Heart right ventricle (tissue), 16 donors: ENCODE data around the gene AP5S1. TPM values are rescaled to one million over a fixed set of nuclear protein-coding genes. Genes with fewer than 3 reads are reported as not detected.

Experiments
- ATAC-seq, 8 donors: fragments of 200-7000 bp; cut with Tn5 transposase; one replicate each; pipeline ENCODE4 v1.9.1; 2020; ENCODE audit warnings: mild to moderate bottlenecking in 8 of 8, moderate library complexity in 8 of 8, moderate number of reproducible peaks in 1 of 8
- DNase-seq, 2 donors: peaks; one replicate each; pipeline ENCODE4 v3.0.0-alpha.2; 2020
- H3K27ac ChIP-seq, 10 donors: fragments of 200-600 bp; sonication (generic) in 2 of 10; one replicate each; pipeline versions ENCODE4 v1.5.0 to v1.8.0; 2020 to 2022; ENCODE audit warnings: mild to moderate bottlenecking in 3 of 10
- H3K27me3 ChIP-seq, 7 donors: fragments of 200-600 bp; one replicate each; pipeline ENCODE4 v1.8.0; 2021 to 2022; ENCODE audit warnings: mild to moderate bottlenecking in 2 of 7
- H3K36me3 ChIP-seq, 9 donors: fragments of 200-600 bp; sonication (generic) in 1 of 9; one replicate each; pipeline versions ENCODE4 v1.5.0 to v1.8.0; 2020 to 2022; ENCODE audit warnings: mild to moderate bottlenecking in 2 of 9
- H3K4me1 ChIP-seq, 9 donors: fragments of 200-600 bp; sonication (generic) in 1 of 9; one replicate each; pipeline versions ENCODE4 v1.5.0 to v1.8.0; 2020 to 2022; ENCODE audit warnings: mild to moderate bottlenecking in 4 of 9
- H3K4me3 ChIP-seq, 10 donors: fragments of 200-600 bp; sonication (generic) in 2 of 10; one replicate each; pipeline versions ENCODE4 v1.5.0 to v1.8.0; 2020 to 2022; ENCODE audit warnings: mild to moderate bottlenecking in 7 of 10, moderate library complexity in 2 of 10
- H3K9me3 ChIP-seq, 11 donors: fragments of 200-600 bp in 10 of 11; sonication (generic) in 2 of 11; one replicate each; pipeline versions ENCODE4 v1.5.0 to v1.8.0; 2013 to 2022; ENCODE audit warnings: mild to moderate bottlenecking in 2 of 11, control low read depth in 1 of 11, moderate library complexity in 1 of 11
- CTCF ChIP-seq, 9 donors: fragments of 200-600 bp; sonication (generic) in 2 of 9; IDR thresholded peaks; one replicate each; pipeline versions ENCODE4 v1.5.0 to v1.8.0; 2021 to 2022; ENCODE audit warnings: antibody characterized with exemption in 9 of 9, mild to moderate bottlenecking in 5 of 9, moderate library complexity in 1 of 9
- WGBS, 2 donors: extraction: QIAGEN DNeasy Blood & Tissue Kit; methylation state at CpG; one replicate each; pipeline ENCODE4 v1.1.7; 2013; ENCODE audit warnings: inconsistent platforms in 1 of 2; 5-methylcytosine and 5-hydroxymethylcytosine counted together
- intact Hi-C, 10 donors: fragments of 100-400 bp; cut with DNase I; formaldehyde crosslinking; loops; one replicate each; pipeline versions ENCODE4 v1.11.1 to v1.14.2; 2022
- polyA plus RNA-seq, 2 donors: library from polyadenylated mRNA; stranded (reverse); fragments of 200-250 nt; gene quantifications; one replicate each; pipeline ENCODE4 v1.2.3, GENCODE V29; 2013
- total RNA-seq, 10 donors: library from RNA; stranded (reverse); fragmentation: NEBNext Ultra II Directional in 3 of 10; extraction: Animal tissue kit (Norgen Biotek cat#: 25700) in 3 of 10; gene quantifications; one replicate each; pipeline versions ENCODE4 v1.2.1 to v1.2.4, GENCODE V29; 2021 to 2023
- donor health status: Arrhythmogenic right ventricular cardiomyopathy.
- donor health status: ischemic (EF 13 %, LVEDD 7.1; RV severe dilation, severe dysfunction).
- donor health status: healthy with polysubstance abuse.
- donor health status: DM: no; HTN: yes; CAD: no.
- donor health status: DM: no; HTN: no; CAD: no.
- donor health status: ischemic (EF 25% LVEDD 6.9; RV normal size, moderate dysfunction).
- donor health status: ischemic (EF 25% LVEDD 5.7; RV mildly dilated, moderate dysfunction).
- donor health status: healthy.
- donor health status: DM: yes; HTN: yes; CAD: no.
- donor health status: Ischemic cardiomyopathy.
- donor health status: ischemic (EF 35%, LVEDD 5.7; RV mildly dilated, moderate dysfunction).
- donor health status: nonischemic (EF 11% LVEDD 7.7; RV severe dilation, severe dysfunction).
- donor health status: DM: yes; HTN: yes; CAD: no.
- donor health status: PGD.
- donor health status: ischemic (EF 29% LVEDD 5.4; RV normal size, mild dysfunction).
- donor health status: nonischemic (EF 23%, LVEDD 6.1; RV moderate dilation, normal function).

AP5S1 gene
- total and polyA plus RNA-seq, 12 donors = 7.2 to 17.5 (median 14.5) TPM

GRCh38 chr20:3866464-3866863 lies 46.1 kb downstream of the AP5S1 start:
- H3K27ac ChIP-seq = no peak overlapping the region
- peaks cover 0 to 11% (median 0%) of the 10 kb centered on the region in 9 donors for H3K4me1 ChIP-seq
- TF ChIP-seq CTCF (IDR thresholded peaks at IDR 0.05) = no peak
- no peaks in the 10 kb centered on the region for H3K27me3 ChIP-seq
- ATAC-seq (peak in 1 of 8 donors; percentile 2), DNase-seq (no peak)
- H3K4me3 ChIP-seq = no peak overlapping the region
- 73 to 79% methylated on average over 3 of the region's 3 CpGs for WGBS, 2 donors
- no peaks in the 10 kb centered on the region for H3K9me3 ChIP-seq
- intact Hi-C loops = loop anchor here in 1 of 10 donors (10.0 kb wide), 1 partner anchor 208 kb away; no protein-coding TSS in a partner anchor
- H3K36me3 ChIP-seq = peaks cover 4 to 99% (median 59%) of the 10 kb centered on the region in 9 donors

DNA sequence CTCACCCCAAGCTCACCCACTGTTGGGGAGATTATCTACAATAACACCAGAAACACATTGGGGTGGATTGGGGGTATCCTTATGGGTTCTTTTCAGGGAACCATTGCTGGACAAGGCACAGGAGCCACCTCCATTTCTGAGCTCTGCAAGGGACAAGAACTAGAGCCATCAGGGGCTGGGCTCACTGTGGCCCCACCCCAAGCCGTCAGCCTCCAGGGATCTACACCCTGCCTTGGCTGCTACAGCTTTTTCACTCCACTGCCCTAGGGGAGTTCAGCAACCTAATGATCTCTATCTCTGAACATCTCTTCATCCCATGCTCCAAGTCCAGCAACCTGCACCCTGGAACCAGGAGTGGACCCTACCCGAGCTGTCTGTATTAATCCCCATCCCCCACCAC lies 47.5 kb downstream of the AP5S1 start:
- H3K9me3 ChIP-seq = no peaks in the 10 kb centered on the region
- DNase-seq (no peak), ATAC-seq (no peak)
- no peaks in the 10 kb centered on the region for H3K27me3 ChIP-seq
- intact Hi-C loops = loop anchor here in 1 of 10 donors (10.0 kb wide), 1 partner anchor 207 kb away; no protein-coding TSS in a partner anchor
- no peak overlapping the region for H3K27ac ChIP-seq
- 60 to 78% methylated on average over 2 of the region's 2 CpGs for WGBS, 2 donors
- peaks cover 0 to 98% (median 47%) of the 10 kb centered on the region in 9 donors for H3K36me3 ChIP-seq
- H3K4me1 ChIP-seq = peaks cover 0 to 17% (median 0%) of the 10 kb centered on the region in 9 donors
- TF ChIP-seq CTCF (IDR thresholded peaks at IDR 0.05) = no peak
- no peak overlapping the region for H3K4me3 ChIP-seq

DNA sequence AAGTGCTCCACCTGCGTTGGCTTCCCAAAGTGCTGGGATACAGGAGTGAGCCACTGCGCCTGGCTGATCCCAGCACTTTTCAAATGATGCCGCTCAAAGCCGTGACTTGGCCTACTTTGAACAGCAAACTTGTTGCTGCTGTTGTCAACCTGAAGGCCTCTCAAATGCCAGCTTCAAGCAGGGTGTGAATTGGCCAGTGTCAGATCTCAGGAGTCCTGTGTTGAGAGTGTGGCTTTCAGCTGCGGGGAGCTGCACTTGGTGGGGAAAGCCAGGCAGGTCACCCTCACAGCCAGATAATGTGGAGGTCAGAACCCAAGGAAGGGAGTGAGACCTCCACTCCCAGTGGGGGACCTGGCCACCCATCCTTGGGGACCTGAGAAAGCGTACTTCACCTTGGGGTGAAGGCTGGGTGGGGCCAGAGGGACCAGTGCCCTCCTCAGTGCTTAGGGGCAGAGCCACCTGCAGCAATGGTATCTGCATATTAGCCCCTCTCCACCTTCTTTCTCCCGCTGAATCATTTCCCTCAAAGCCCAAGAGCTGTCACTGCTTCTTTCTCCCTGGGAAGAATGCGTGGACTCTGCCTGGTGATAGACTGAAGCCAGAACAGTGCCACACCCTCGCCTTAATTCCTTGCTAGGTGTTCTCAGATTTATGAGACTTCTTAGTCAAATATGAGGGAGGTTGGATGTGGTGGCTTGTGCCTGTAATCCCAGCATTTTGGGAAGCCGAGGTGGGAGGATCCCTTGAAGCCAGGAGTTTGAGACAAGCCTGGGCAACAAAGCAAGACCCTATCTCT lies 49.7 kb downstream of the AP5S1 start:
- no peaks in the 10 kb centered on the region for H3K9me3 ChIP-seq
- no peak overlapping the region for H3K27ac ChIP-seq
- H3K27me3 ChIP-seq = no peaks in the 10 kb centered on the region
- no peak overlapping the region for H3K4me3 ChIP-seq
- H3K36me3 ChIP-seq = peaks cover 0 to 98% (median 37%) of the 10 kb centered on the region in 9 donors
- peaks cover 0 to 30% (median 0%) of the 10 kb centered on the region in 9 donors for H3K4me1 ChIP-seq
- DNase-seq (no peak), ATAC-seq (no peak)
- TF ChIP-seq CTCF (IDR thresholded peaks at IDR 0.05) = no peak
- 83 to 85% methylated on average over 10 of the region's 10 CpGs for WGBS, 2 donors
- intact Hi-C loops = loop anchor here in 2 of 10 donors (10.0 kb wide), 2 partner anchors 135 to 205 kb away; no protein-coding TSS in a partner anchor

DNA sequence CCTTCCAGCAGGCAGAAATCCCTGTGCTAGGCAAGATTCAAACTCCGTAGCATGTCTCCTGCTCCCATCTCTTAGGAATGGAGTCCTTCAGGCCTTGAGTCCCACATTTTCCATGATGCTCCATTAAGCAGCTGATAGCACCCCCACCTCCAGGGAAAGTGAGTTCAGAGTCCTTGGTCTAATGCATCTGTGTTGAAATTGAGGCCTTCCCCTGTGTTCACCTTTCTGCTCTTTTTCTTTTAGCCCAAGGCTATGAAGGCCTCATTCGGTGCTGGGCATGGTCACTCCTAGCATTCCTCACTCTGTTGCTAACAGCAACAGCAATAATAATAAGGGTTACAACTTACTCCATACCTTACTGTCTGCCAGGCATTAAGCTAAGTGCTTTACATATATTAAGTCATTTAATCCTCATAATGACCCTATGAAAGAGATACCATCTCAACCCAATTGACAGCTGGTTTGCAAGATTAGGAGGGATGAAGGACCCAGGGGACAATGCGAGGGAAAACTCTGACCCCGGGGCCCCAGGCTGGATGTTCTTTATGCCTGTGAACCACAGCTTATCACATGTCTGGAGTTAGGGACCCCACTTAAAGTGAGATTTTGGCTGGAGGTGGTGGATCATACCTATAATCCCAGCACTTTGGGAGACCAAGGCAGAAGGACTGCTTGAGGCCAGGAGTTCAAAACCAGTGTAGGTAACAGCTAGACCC lies 51.4 kb downstream of the AP5S1 start:
- ATAC-seq (no peak), DNase-seq (no peak)
- no peak for TF ChIP-seq CTCF (IDR thresholded peaks at IDR 0.05)
- 83 to 84% methylated on average over 4 of the region's 4 CpGs for WGBS, 2 donors
- intact Hi-C loops = loop anchor here in 1 of 10 donors (10.0 kb wide), 1 partner anchor 133 kb away; no protein-coding TSS in a partner anchor
- Histone ChIP-seq H3K4me3 (no peak overlapping the region), H3K36me3 (peaks cover 0 to 91% (median 20%) of the 10 kb centered on the region in 9 donors), H3K27me3 (no peaks in the 10 kb centered on the region), H3K9me3 (no peaks in the 10 kb centered on the region), H3K27ac (no peak overlapping the region), H3K4me1 (peaks cover 0 to 36% (median 0%) of the 10 kb centered on the region in 9 donors)
